Measurements from ENCODE around the gene AK4.
"Not testable (repeated sequence)": the region's sequence is repeated elsewhere in the genome, so short reads cannot be mapped to it uniquely, and the experiment has no call there.

AK4 gene

DNA sequence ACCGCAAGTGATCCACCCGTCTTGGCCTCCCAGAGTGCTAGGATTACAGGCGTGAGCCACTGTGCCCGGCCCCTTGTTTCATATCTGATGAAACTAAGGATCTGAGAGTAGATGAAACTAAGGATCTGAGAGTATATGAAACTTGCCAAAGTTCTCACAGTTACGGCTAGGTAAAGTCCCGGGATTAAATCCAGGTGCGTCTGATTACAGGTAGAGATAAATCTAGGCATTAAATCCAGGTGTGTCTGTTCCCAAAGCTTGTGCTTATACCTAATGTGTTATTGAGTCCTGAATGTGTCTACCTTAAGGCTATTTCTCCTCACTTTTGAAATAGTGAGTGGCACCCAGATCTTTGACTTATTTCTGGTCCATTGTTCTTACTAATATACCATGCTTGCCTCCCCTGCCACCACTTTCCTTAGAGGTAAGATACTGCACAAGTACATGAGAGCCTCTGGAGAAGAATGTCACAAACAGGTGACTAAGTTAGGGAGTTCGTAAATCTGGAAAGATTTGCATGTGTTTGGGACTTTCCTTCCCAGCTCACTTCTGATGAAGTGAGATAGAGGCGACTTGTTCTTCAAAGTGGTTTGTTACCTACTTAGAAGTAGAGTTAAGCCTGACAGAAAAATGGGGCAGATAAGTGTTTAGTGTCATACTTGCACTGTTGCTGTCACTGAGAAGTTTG lies 66.5 kb downstream of the AK4 start:
- DNase-seq (ENCODE audit: low spot score): no peak

GRCh38 chr1:65216989-65217388 lies 69.0 kb downstream of the AK4 start:
- no peak for DNase-seq (ENCODE audit: low spot score)

DNA sequence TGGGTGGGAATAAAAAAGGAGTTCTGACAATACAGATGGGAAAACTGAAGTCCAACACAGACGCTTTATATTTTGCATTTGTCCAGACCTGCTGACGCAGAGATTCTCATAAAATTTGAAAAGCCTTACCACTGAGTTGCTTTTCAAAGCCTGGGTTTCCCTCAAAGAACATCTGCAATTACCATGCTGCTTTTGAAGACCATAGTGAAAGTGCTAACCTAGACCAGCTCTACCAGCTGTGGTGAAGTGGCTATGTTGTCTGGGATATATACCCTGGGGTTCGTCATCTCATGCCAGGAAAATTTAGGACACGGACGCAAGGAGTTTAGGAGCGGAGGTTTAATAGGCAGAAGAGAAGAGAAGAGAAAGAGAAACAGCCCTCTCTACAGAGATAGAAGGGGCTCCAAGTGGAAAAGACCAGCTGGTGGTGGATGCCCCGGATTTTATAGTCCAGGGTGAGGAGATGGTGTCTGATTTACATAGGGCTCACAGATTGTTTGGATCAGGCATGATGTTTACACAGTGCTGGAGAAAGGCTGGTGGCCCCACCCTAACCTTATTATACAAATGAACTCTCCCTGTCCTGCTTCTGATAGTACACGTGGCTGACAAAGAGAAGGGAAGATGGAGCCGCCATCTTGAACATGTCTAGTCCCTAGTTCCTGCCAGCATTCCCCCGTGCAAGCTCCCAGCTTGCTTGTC lies 73.8 kb downstream of the AK4 start:
- DNase-seq (ENCODE audit: low spot score): no peak

GRCh38 chr1:65222340-65222940 lies 74.4 kb downstream of the AK4 start:
- DNase-seq (ENCODE audit: low spot score): no peak

GRCh38 chr1:65224681-65225091 lies 76.7 kb downstream of the AK4 start:
- no peak for DNase-seq (ENCODE audit: low spot score)

DNA sequence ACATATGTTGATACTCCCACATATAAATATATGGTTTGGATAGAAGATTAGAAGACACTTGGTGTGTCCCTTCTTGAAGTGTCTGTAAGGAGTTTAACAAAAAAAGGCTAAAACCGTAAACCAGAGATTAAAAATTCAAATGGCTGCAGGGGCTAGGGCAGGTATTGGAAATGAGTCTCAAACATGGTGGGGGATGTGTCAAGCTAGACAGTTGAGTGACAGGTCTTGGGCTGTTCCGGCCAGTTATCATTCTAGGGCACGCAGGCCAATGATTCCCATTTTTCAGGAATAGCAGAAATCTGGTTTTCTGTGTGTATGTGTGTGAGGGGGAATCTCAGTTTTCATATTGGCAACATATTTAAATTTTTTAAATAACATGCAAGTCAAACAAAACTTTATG lies 77.2 kb downstream of the AK4 start:
- no peak for DNase-seq (ENCODE audit: low spot score)

DNA sequence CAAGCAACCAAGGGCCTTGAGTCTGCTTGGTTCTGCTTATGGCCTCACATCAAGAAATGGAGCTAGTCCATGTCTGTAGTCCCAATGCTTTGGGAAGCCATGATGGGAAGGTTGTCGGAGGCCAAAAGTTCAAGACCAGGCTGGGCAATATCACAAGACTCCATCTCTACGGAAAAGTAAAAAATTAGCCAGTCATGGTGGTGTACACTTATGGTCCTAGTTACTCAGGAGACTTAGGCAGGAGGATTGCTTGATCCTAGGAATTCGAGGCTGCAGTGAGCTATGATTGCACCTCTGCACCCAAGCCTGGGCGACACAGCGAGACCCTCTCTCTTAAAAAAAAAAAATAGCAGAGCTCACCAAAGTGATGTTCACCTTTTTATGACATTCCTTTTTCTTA lies 81.2 kb downstream of the AK4 start:
- DNase-seq (ENCODE audit: low spot score): no peak

DNA sequence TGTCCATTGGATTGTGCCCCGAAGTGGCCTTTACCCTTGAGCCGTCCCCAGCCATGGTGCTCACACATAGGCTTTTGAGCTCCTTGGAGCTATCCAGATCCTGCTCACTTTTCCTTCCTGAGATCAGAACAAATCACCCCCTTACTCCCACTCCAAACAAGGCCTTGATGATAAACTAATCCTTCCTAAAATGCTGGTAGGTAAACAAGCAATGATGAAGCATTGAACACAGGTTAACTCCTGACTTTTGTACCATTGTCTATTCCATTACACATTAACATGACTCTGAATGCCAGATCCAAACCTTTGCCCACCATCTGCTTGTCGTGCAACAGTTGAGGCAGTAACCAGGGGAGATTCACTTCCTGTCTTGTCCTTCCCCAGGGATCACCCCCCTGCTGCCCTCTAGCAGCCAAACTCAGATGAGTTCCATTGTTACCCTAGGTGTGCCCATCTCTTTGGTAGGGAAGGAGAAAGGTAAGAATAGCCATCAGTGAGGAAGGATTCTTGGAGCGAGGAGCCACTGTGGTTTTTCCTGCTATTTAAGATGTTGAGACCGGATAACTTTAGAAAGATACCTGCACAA lies 81.8 kb downstream of the AK4 start:
- DNase-seq (ENCODE audit: low spot score): no peak

GRCh38 chr1:65230731-65231481 lies 82.9 kb downstream of the AK4 start:
- DNase-seq (ENCODE audit: low spot score): no peak

- no peak for DNase-seq (ENCODE audit: low spot score)
Measured at GRCh38 chr1:65231718-65232330, 83.8 kb downstream of the AK4 start.

DNA sequence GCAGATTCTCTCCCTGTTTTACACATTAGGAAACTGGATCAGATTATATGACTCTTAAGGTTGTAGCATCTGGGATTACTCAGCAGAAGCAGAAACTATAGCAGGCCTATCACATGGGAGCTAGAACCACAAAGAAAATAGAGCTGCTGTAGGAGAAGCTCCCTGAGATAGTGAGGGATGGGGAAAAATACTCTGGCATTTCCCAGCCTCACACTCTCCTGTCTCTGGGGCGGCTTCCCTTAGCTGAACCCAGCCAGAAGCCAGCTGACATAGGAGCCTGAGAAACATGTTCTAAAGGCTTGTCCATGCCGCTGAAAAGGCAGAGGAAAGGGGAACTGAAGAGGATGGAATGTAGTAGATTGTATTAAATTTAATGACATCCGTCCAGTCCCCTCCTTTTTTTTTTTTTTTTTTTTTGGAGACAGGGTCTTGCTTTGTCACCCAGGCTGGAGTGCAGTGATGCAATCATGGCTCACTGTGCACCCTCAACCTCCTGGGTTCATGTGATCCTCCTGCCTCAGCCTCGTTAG lies 84.5 kb downstream of the AK4 start:
- peak; percentile 6 for DNase-seq (ENCODE audit: low spot score)

DNA sequence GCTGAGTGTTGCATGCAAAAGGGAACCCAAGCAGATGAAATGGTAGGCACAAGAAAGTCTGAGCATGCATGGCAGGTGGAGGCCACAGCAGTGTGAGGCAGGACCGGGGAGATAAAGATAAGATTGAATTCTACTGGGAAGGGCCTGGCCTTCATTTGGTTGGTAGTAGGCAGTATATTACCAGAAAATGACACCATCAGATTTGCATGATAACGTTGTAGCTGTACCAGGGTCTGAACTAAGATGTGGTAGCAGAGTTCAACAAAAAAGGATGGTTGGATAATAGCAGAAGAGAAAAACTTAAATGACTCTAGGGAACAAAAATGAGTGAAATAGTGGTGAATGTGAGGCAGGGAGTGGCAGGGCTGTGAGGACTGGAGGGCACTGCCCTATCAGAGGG lies 85.8 kb downstream of the AK4 start:
- no peak for DNase-seq (ENCODE audit: low spot score)

- peak; percentile 12 for DNase-seq (ENCODE audit: low spot score)
Measured at GRCh38 chr1:65235867-65236805, 88.1 kb downstream of the AK4 start.

DNA sequence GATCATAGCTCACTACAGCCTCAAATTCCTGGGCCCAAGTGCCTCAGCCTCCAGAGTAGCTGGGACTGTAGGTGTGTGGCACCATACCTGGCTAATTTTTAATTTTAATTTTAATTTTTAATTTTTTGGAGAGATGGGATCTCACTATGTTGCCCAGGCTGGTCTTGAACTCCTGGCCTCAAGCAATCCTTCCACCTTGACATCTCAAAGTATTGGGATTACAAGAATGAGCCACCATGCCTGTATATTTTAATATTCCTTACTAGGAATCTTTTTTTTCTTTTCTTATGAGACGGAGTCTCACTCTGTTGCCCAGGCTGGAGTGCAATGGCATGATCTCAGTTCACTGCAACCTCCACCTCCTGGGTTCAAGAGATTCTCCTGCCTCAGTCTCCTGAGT lies 89.1 kb downstream of the AK4 start:
- DNase-seq (ENCODE audit: low spot score): not testable (repeated sequence)

- no peak for DNase-seq (ENCODE audit: low spot score)
Measured at GRCh38 chr1:65237503-65237902, 89.5 kb downstream of the AK4 start.

- no peak for DNase-seq (ENCODE audit: low spot score)
Measured at GRCh38 chr1:65238010-65238409, 90.0 kb downstream of the AK4 start.

GRCh38 chr1:65243491-65243890 lies 95.5 kb downstream of the AK4 start:
- DNase-seq (ENCODE audit: low spot score): no peak

GRCh38 chr1:65245295-65245694 lies 97.3 kb downstream of the AK4 start:
- DNase-seq (ENCODE audit: low spot score): no peak

DNA sequence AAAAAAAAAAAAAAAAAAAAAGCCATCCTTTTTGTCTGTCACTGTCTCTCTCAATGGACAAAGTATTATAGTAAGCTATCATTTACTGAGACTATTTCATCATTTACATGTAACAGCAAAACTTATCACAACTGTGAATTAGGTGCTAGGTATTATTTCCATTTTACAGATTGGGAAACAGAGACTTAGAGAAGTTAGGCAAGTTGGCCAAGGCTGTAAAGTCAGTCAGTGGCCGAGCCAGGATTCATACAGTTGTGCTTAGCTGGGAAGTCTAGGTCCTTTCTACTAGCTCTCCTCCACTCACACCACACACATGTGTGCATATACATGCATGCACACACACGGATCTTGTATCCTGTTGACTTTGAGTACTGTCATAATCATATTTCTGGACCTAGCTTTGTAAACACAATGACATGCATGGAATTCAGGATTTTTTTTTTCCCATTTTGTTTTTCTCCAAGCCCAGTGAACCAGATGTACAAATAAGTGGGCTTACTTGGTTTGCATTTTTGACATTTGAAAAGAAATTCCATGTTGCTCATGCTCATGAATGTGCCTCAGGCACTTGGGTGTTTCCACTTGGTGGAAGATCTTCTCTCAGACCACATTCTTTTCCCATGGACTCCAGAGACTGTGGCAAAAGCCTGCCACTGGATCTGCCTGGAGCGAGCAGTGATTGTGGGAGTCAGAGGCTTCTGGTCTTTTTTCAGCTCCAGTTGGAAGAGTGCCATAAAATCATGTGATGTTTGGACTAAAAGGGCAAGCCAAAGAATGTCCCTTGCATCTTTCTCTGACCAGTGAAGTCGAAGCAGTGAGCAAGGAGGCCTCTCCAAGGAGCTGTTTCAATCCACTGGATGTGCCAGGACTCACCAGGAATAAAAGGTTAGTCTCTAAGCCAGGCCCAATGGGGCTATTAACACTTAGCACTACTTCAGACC lies 99.7 kb downstream of the AK4 start:
- peak; percentile 90 for DNase-seq (ENCODE audit: low spot score)
